ENCODE measurements around the gene TRMT44.
"Not testable (repeated sequence)": the region's sequence is repeated elsewhere in the genome, so short reads cannot be mapped to it uniquely, and the experiment has no call there.

Gene TRMT44

GRCh38 chr4:8467016-8467415, 26.4 kb downstream of the TRMT44 start:
- no peak for DNase-seq (ENCODE audit: low read depth, low spot score)

GRCh38 chr4:8468746-8469535, 28.4 kb downstream of the TRMT44 start:
- peak; percentile 83 for DNase-seq (ENCODE audit: low read depth, low spot score)

GRCh38 chr4:8469550-8469949, 29.0 kb downstream of the TRMT44 start:
- no peak for DNase-seq (ENCODE audit: low read depth, low spot score)

- DNase-seq (ENCODE audit: low read depth, low spot score): no peak
These were observed 30.0 kb downstream of the TRMT44 start for GRCh38 chr4:8470451-8471024.

GRCh38 chr4:8471211-8471875, 30.8 kb downstream of the TRMT44 start:
- no peak for DNase-seq (ENCODE audit: low read depth, low spot score)

- no peak for DNase-seq (ENCODE audit: low read depth, low spot score)
These were observed 31.6 kb downstream of the TRMT44 start for GRCh38 chr4:8472158-8472688.

GRCh38 chr4:8472689-8473197, 32.2 kb downstream of the TRMT44 start:
- DNase-seq (ENCODE audit: low read depth, low spot score): peak; percentile 87

- no peak for DNase-seq (ENCODE audit: low read depth, low spot score)
These were observed 32.8 kb downstream of the TRMT44 start for GRCh38 chr4:8473198-8473919.

- no peak for DNase-seq (ENCODE audit: low read depth, low spot score)
These were observed 33.5 kb downstream of the TRMT44 start for GRCh38 chr4:8473920-8474590.

GRCh38 chr4:8474856-8475255, 34.3 kb downstream of the TRMT44 start:
- no peak for DNase-seq (ENCODE audit: low read depth, low spot score)

- DNase-seq (ENCODE audit: low read depth, low spot score): no peak
These were observed 35.4 kb downstream of the TRMT44 start for GRCh38 chr4:8475751-8476575.

- no peak for DNase-seq (ENCODE audit: low read depth, low spot score)
These were observed 36.6 kb downstream of the TRMT44 start for GRCh38 chr4:8477095-8477635.

- no peak for DNase-seq (ENCODE audit: low read depth, low spot score)
These were observed 37.1 kb downstream of the TRMT44 start for GRCh38 chr4:8477676-8478075.

GRCh38 chr4:8478371-8478770, 37.8 kb downstream of the TRMT44 start:
- DNase-seq (ENCODE audit: low read depth, low spot score): no peak

- peak; percentile 25 for DNase-seq (ENCODE audit: low read depth, low spot score)
These were observed 38.5 kb downstream of the TRMT44 start for GRCh38 chr4:8478801-8479744.

GRCh38 chr4:8480221-8480620, 39.6 kb downstream of the TRMT44 start:
- no peak for DNase-seq (ENCODE audit: low read depth, low spot score)

GRCh38 chr4:8486643-8487042, 46.1 kb downstream of the TRMT44 start:
- DNase-seq (ENCODE audit: low read depth, low spot score): not testable (repeated sequence)

- DNase-seq (ENCODE audit: low read depth, low spot score): no peak
These were observed 48.3 kb downstream of the TRMT44 start for GRCh38 chr4:8488791-8489369.

Measured in ELF-1 (cell line).